HTR-8/SVneo (cell line): ENCODE results near the gene RIC3.

Source experiments
- DNase-seq: peaks from one replicate; pipeline ENCODE4 v3.0.0; 2011; ENCODE audit warnings: low spot score, mixed read lengths; ENCODE audit not compliant: insufficient read length
- FAIRE-seq: peaks from 2 replicates; lab custom pipeline; 2011; peaks lifted over from hg19 to GRCh38; lab: Jason Lieb, UNC

Gene RIC3

DNA sequence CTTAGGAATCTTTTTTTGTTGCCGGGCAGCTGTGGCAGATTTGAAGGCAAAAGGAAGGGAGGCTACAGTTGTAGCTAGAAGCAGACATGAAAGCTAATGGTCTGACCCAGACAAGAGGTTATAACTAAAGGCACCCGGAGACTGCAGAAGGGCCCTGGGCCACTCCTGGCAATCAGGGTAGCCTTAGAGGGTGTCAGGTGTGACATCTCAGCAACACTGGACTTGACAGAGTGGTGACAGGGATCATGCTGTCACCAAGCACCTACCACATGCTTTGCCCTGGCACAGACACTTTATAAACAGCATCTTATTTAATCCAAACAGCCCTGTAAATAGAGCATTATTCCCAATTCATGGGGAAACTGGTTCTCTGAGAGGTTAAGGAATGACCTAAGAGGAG is 62.1 kb downstream of the RIC3 start:
- no peak for FAIRE-seq
- DNase-seq, result no peak

DNA sequence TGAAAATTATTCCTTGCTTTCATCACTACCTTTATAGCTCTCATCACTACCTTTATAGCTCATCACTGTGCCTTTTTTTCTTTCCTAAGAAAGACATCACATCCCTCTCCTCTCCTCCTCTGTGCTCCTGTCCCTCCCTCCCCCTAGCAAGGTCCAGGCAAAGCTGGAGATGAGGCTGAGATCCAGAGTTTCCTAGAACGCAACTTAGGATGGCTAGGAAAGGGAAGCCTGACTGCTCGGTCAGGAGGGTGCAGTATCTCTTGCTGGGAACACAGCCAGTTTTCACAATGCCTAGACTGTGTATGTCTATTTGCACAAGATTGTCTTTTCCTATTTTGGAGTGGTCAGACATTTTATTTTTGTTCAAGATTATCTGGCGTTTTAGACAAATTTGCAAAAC is 63.2 kb downstream of the RIC3 start:
- no peak for DNase-seq

GRCh38 chr11:8105133-8105532 is 63.7 kb downstream of the RIC3 start:
- no peak for DNase-seq
- no peak for FAIRE-seq

More for the DNA sequence above, 63.2 kb downstream of the RIC3 start:
- no peak for FAIRE-seq

GRCh38 chr11:8103909-8104308 is 64.9 kb downstream of the RIC3 start:
- no peak for FAIRE-seq
- no peak for DNase-seq

GRCh38 chr11:8102965-8103364 is 65.9 kb downstream of the RIC3 start:
- FAIRE-seq (no peak), DNase-seq (no peak)

DNA sequence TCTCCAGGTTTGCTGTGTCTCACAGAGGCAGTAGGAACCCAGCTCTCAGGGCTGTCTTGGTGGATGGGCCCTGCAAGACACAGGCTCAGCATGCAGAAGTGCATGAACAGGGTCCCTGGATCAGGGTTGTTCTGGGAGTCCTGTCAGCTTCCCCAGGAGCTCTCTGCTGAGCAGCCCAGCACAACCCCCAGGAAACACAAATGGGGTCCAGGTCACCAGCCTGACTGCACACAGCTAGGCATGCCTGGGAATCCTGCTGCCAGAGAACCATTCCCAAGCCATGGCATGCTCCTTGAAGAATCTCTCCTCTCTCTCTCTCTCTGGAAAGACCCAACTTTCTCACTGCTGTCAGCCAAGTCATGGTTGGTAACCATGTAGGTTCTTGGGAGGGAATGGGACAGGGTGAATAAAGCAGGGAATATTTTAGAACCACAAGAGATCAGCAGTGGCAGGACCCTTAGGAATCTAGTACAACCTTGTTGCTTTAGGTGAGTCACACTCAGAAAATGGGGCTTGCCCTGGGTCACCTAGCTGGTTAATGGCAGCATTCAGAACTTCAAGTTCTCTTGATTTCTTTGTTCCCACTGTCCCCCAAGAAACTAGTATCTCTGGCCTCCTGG is 66.4 kb downstream of the RIC3 start:
- FAIRE-seq (no peak), DNase-seq (no peak)

- DNase-seq (no peak), FAIRE-seq (no peak)
Observed at GRCh38 chr11:8101421-8101820, 67.4 kb downstream of the RIC3 start.

DNA sequence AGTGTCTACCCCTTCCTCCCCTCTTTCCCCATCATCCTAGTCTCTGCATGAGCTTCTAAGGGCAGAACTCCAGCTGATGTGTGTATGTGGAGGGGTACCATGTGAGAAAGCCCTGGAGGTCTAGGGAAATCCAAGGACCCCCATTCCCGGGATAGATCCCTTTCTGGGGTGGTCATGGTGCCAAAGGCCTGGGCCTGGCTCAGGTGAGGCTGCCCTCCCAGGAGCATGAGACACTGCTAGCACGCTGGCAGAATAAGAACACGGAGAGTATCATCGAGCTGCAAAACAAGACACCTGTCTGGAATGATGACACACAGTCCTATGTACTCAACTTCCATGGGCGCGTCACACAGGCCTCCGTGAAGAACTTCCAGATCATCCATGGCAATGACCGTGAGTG is 68.2 kb downstream of the RIC3 start:
- FAIRE-seq (no peak), DNase-seq (no peak)

DNA sequence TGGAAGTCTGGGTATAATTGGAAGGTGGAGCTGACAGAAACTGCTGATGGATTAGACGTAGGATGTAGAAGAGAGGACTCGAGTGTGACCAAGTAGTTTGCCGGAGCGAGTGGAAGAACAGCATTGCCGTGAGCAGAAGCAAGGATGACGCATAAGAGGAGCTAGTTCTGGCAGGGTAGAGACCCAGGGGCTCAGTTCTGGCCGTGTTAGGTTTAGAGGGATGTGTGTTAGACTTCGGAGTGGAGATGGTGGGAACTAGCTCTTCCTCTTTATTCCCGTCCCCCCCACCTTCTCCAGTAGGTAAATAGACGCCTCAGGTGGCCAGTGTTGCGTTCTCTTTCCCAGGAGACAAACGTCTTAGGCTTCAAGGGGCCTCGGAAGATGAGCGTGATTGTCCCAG is 68.7 kb downstream of the RIC3 start:
- no peak for DNase-seq
- no peak for FAIRE-seq

DNA sequence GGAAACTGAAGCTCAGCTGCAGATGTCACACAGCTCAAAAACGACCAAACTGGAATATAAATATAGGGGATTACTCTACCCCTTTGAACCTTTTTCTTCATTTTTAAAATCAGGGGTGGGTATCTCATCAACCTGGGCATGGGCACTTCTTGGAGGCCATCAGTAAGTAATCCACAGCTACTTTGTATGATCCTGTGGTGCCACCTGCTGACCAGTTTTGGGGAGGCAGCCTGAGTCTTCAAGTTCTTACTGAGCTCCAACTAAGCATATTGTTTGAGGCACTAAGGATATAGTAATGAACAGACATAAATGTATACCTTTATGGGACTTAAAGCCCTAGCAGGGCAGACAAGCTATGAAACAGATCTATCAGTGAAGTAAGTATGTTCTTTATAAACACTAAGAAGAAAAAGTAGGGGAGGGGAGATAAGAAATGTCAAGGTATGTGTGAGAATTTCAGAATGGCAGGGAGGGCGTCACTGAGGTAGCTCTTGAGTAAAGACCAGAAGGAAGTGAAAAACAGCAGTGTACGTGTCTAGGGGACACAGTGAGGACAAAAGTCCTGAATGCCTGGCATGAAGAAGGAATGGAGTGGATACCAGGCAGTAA is 69.4 kb downstream of the RIC3 start:
- peak; percentile 4 for FAIRE-seq

DNA sequence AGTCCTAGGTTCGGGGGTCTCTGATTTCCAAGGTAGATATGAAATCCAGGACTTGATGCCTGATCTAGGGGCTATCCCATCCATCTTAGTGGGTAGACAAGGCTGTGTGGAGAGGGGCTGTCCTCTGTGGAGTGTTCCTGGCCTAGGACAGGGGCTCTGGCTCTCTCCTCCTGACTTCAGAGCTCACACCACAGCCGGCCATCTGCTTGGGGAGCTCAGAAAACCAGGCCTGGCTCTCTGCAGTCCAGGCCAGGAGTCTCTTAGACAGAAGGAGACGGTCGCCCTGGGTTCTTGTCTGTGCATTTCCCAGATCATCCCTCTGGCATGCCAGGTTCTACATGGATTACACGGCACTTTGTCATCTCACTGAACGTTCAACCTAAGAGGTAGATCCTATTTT is 69.9 kb downstream of the RIC3 start:
- DNase-seq (no peak), FAIRE-seq (no peak)

More for the DNA sequence above, 69.4 kb downstream of the RIC3 start:
- peak; percentile 55 for DNase-seq

GRCh38 chr11:8098361-8098760 is 70.5 kb downstream of the RIC3 start:
- FAIRE-seq (no peak), DNase-seq (no peak)

- FAIRE-seq (no peak), DNase-seq (no peak)
Observed at GRCh38 chr11:8097926-8098325, 70.9 kb downstream of the RIC3 start.

DNA sequence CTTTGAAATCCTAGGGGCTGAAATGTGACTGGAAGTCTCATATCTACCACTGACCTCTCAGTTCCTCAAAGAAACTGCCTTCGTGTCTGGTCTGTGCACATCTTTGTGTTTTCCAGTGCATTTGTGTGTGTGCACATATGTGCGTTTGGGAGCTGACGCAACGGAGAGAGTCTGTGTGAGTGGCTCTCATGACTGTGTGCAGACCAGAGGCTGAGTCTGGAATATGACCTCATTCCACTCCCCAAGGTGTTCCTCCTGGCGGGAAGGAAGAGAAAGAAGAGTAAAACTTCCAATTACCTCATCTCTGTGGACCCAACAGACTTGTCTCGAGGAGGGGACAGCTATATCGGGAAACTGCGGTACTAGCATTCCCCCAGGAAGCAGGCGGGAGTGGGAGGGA is 71.4 kb downstream of the RIC3 start:
- no peak for DNase-seq
- no peak for FAIRE-seq

DNA sequence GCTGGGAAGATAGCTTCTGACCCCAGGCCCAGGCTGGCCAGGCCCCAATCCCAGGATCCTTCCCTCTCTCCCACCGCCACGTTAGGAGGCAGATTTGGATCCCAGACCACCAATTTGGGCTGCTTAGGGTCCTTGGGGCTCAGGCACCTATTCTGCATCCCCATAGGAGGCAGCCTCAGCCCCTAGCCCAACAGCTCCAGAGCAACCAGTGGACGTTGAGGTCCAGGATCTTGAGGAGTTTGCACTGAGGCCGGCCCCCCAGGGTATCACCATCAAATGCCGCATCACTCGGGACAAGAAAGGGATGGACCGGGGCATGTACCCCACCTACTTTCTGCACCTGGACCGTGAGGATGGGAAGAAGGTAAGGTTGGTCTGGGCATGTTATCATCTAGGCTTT is 71.8 kb downstream of the RIC3 start:
- FAIRE-seq (no peak), DNase-seq (no peak)

- FAIRE-seq (no peak), DNase-seq (no peak)
Observed at GRCh38 chr11:8096575-8096974, 72.2 kb downstream of the RIC3 start.

DNA sequence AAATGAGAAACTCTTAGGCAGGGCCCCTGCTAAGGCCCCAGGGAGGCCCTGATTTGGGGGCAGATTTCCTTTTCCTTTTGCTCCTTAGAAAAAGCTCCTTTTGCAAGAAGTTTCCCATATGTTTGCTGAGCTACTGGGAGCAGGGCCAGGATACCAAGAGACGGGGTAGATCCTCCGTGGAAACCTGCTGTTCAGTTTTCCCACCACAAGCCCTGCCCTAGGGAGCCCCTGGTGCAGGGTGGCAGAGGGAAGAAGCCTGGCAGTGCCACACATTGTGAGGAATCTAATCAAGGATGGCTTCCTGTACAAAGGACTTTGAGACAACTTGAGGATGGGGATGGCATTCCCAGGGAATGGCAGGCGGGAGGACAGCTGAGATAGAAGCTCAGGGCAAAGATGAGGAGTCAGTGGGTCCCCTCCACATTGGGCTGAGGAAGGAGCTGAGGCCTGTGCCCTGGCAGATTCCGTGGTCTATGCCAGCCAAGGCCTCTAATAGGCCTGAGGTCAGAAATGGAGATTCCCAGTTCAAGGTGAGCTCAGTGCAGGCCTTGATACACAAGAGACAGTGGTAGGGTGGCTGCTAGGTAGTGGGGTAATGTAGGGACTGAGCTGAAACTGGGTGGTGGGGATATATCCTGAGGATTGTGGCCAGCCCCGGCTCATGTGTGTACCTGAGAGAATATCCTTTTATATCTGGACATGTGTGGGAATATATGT is 72.9 kb downstream of the RIC3 start:
- no peak for FAIRE-seq
- no peak for DNase-seq

- DNase-seq, result no peak
- FAIRE-seq, result no peak
Observed at GRCh38 chr11:8095371-8095770, 73.5 kb downstream of the RIC3 start.

DNA sequence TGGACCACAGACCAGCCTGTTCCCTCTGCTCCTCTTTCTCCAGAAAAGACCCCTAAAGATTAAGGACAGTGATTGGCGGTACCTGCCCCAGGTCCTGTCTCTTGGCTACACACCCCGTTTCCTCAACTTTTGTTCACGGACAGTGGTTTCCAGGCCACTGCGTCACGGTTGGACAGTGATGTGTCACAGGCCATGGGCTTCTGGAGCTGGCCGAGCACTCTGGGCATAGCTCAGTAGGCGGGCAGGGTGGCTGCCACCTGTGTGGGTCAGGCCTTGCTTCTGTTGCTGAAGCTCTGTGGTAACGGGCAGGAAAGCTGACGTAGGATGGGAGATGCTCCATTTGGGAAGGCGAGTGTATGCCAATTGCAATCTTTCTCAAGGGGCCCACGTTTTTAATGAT is 74.2 kb downstream of the RIC3 start:
- FAIRE-seq, result no peak
- DNase-seq, result no peak

GRCh38 chr11:8093931-8094575 is 74.8 kb downstream of the RIC3 start:
- FAIRE-seq (no peak), DNase-seq (no peak)
